Fibroblast of pulmonary artery (primary cell): ENCODE measurements around the gene CREB5.
A peak's percentile ranks its signal among the peaks of the same experiment; 100 is the strongest.

ENCODE experiments used
- DNase-seq: peaks from one replicate; pipeline ENCODE4 v3.0.0-alpha.2; 2010; ENCODE audit warnings: low read depth
- H3K4me3 ChIP-seq: replicated peaks from 2 replicates; pipeline ENCODE4 v1.5.1; 2011; ENCODE audit warnings: low read depth, mild to moderate bottlenecking, control low read depth, low read length, moderate library complexity
- CTCF ChIP-seq: IDR thresholded peaks from 2 replicates; pipeline ENCODE4 v1.5.1; 2011; ENCODE audit warnings: mild to moderate bottlenecking, control low read depth, low read length, inconsistent platforms; ENCODE audit errors: missing control alignments

Gene CREB5

GRCh38 chr7:28840592-28840995 is 428.3 kb downstream of the CREB5 start:
- DNase-seq = peak; percentile 20
- no peak overlapping the region for H3K4me3 ChIP-seq
- peak; percentile 55 for TF ChIP-seq CTCF

DNA sequence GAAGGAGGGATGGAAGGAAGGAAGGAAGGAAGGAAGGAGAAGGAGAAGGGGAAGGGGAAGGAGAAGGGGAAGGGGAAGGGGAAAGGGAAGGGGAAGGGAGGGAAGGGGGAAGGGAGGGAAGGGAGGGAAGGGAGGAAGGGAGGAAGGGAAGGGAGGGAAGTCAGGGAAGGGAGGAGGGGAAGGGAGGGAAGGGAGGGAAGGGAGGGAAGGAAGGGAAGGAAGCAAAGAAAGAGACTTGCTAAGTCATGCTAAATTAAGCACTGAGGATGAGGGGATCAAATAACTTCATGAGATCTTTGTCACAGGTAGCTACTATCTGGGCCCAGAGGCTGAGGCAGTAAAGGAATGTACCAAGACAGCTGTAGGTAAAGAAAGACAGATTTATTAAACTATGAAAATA is 429.4 kb downstream of the CREB5 start:
- DNase-seq = no peak
- TF ChIP-seq CTCF = no peak
- no peak overlapping the region for H3K4me3 ChIP-seq

- no peak overlapping the region for H3K4me3 ChIP-seq
- no peak for TF ChIP-seq CTCF
- no peak for DNase-seq
Observed at GRCh38 chr7:28842769-28843295, 430.5 kb downstream of the CREB5 start.

- no peak for TF ChIP-seq CTCF
- no peak overlapping the region for H3K4me3 ChIP-seq
- no peak for DNase-seq
Observed at GRCh38 chr7:28845106-28845505, 432.8 kb downstream of the CREB5 start.

GRCh38 chr7:28847176-28847575 is 434.9 kb downstream of the CREB5 start:
- no peak for TF ChIP-seq CTCF
- H3K4me3 ChIP-seq = no peak overlapping the region
- no peak for DNase-seq

DNA sequence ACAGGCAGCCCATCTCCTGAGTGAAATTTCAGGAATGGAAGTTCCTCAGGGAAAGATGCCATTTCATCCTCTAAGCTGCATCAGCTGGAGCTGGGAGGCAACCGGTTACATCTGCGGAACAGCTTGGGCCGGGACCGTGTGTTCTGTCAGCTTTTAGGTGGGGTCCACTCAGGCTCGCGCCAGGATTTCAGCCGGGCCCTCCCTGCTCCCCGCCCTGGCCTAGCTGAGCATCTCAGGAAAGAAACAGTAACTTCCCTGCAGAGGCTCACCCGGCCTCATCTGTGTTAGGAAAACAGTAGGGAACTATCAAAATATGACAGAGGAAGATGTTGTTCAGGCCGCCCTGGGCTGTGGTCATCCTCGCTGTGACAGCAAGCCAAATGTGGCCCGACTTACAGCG is 435.4 kb downstream of the CREB5 start:
- DNase-seq = no peak
- no peak for TF ChIP-seq CTCF
- no peak overlapping the region for H3K4me3 ChIP-seq

GRCh38 chr7:28848906-28849305 is 436.6 kb downstream of the CREB5 start:
- no peak for TF ChIP-seq CTCF
- no peak for DNase-seq
- no peak overlapping the region for H3K4me3 ChIP-seq
